ENCODE results near the gene ZNF330. TPM values are rescaled to one million over a fixed set of nuclear protein-coding genes. Genes with fewer than 3 reads are reported as not detected.

The ZNF330 gene
- total RNA-seq, 2 donors from 2014 or later, result 16.9 to 19.8 TPM

DNA sequence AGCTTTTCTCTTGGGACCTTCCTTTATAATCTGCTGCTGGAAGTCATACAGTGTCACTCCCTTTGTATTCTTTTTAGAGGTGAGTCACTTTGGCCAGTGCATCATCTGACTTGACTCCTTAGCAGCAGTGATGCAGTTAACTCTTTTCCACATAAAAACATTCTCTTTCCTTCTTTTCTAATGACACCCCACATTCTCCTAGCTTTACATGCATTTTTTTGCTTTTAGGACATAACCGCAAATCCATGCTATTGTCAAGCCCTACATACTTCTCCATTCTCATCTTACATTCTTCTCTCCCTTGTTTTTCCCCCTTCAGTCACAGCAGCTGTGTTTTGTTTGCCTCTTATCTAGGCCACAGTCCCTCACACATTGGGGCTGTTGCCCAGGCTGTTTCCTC, 55.1 kb downstream of the ZNF330 start:
- no peaks in the 10 kb centered on the region for H3K27me3 ChIP-seq
- H3K4me1 ChIP-seq, result no peaks in the 10 kb centered on the region
- intact Hi-C loops (cut with DNase I), result no loop called here
- H3K9me3 ChIP-seq, result no peaks in the 10 kb centered on the region
- DNase-seq (no peak), ATAC-seq (no peak)
- no peak for TF ChIP-seq POLR2A (IDR thresholded peaks at IDR 0.05)
- TF ChIP-seq, protein P1, sequence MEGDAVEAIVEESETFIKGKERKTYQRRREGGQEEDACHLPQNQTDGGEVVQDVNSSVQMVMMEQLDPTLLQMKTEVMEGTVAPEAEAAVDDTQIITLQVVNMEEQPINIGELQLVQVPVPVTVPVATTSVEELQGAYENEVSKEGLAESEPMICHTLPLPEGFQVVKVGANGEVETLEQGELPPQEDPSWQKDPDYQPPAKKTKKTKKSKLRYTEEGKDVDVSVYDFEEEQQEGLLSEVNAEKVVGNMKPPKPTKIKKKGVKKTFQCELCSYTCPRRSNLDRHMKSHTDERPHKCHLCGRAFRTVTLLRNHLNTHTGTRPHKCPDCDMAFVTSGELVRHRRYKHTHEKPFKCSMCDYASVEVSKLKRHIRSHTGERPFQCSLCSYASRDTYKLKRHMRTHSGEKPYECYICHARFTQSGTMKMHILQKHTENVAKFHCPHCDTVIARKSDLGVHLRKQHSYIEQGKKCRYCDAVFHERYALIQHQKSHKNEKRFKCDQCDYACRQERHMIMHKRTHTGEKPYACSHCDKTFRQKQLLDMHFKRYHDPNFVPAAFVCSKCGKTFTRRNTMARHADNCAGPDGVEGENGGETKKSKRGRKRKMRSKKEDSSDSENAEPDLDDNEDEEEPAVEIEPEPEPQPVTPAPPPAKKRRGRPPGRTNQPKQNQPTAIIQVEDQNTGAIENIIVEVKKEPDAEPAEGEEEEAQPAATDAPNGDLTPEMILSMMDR (IDR thresholded peaks at IDR 0.05), result no peak
- no peak overlapping the region for H3K4me3 ChIP-seq
- H3K27ac ChIP-seq, result no peak overlapping the region
- no peaks in the 10 kb centered on the region for H3K36me3 ChIP-seq (replicated peaks in 1 of 2; ENCODE audit: insufficient read depth in 1 of 2, low read depth in 2 of 2)
- WGBS, 2 donors, result 89 to 90% methylated on average over 1 of the region's 1 CpG

DNA sequence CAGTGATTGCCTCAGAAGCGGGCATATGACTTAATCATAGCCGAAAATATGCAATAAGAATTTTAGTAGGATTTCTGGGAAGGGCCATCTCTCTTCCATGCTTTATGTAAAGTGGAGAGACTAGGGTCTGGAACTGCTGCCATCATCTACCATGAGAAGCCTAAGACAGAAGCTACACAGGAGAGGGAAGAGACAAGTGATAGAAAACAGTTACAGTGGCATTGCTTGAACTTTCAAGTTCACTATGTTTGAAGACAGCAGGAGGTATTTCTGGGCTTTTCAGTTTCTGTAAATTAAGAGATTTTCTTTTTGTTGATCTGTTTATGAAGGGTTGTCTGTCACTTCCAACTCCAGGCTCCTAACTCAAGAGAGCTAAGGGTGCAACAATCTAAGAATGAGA, 62.5 kb downstream of the ZNF330 start:
- DNase-seq (no peak), ATAC-seq (no peak)
- Histone ChIP-seq H3K27ac (no peak overlapping the region), H3K36me3 (replicated peaks in 1 of 2; ENCODE audit: insufficient read depth in 1 of 2, low read depth in 2 of 2) (no peaks in the 10 kb centered on the region), H3K4me3 (no peak overlapping the region), H3K4me1 (no peaks in the 10 kb centered on the region), H3K9me3 (no peaks in the 10 kb centered on the region), H3K27me3 (no peaks in the 10 kb centered on the region)
- TF ChIP-seq POLR2A (IDR thresholded peaks at IDR 0.05), result no peak
- 89 to 93% methylated on average over 2 of the region's 2 CpGs for WGBS, 2 donors
- intact Hi-C loops (cut with DNase I), result no loop called here

DNA sequence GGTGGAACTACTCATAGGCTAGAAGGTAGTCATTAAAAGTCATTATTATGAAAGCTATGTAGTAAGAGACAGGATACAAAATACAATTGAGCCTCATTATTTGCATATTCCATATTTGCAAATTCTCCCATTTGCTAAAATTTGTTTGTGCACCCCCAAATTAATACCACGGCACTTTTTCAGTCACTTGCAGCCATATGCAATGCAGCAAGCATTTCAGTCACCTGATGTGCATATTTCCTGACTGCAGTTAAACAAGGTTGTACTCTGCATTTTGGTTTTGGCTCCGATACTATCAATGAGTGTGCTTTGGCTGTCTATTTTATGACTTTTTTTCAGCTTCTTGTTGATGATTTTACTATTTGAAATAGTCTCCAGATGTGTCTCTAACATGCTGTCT, 62.9 kb downstream of the ZNF330 start:
- DNase-seq (no peak), ATAC-seq (no peak)
- no peaks in the 10 kb centered on the region for H3K4me1 ChIP-seq
- H3K4me3 ChIP-seq, result no peak overlapping the region
- no peaks in the 10 kb centered on the region for H3K27me3 ChIP-seq
- intact Hi-C loops (cut with DNase I), result no loop called here
- H3K27ac ChIP-seq, result no peak overlapping the region
- H3K9me3 ChIP-seq, result no peaks in the 10 kb centered on the region
- TF ChIP-seq, protein P1 (IDR thresholded peaks at IDR 0.05), result no peak
- H3K36me3 ChIP-seq (replicated peaks in 1 of 2; ENCODE audit: insufficient read depth in 1 of 2, low read depth in 2 of 2), result no peaks in the 10 kb centered on the region
- WGBS, 2 donors, result 97% methylated on average over 2 of the region's 2 CpGs

Other genes with a start within 250 kb of the ZNF330 start
- gene RNF150, start 87.4 kb upstream of the ZNF330 start, total RNA-seq, result 1 to 10 TPM; 2.3 to 4.6 TPM